Measurements from ENCODE around the gene RNF146.

The RNF146 gene

DNA sequence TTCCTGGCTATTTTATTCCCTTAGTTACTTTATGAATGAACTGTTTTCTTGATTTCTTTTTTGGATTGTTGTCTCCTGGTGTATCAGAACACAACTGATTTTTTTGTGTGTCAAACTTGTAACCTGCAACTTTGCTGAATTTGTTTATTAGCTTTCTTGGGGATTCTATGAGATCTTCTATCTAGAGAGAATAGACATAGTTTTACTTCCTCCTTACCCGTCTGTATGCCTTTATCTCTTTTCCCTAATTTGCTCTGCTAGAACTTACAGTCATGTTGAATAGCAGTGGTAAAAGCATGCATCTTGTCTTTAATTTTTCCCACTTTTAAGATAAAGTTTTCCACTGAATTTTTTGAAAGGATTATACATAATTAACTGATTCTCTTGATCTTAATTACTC lies 13.2 kb downstream of the RNF146 start:
- Histone ChIP-seq H3K4me3 (ENCODE audit: low read depth in 1 of 5, low read length in 5 of 5) (no peak overlapping the region), H3K36me3 (ENCODE audit: control insufficient read depth in 5 of 5, insufficient read depth in 5 of 5, low read length in 5 of 5) (peaks cover 14 to 29% (median 26%) of the 10 kb centered on the region in 5 donors), H3K4me1 (ENCODE audit: control insufficient read depth in 5 of 5, insufficient read depth in 5 of 5, low read length in 5 of 5) (peaks cover 0 to 9% (median 8%) of the 10 kb centered on the region in 5 donors), H3K27me3 (ENCODE audit: control insufficient read depth in 5 of 5, insufficient read depth in 4 of 5, low read length in 5 of 5) (no peaks in the 10 kb centered on the region), H3K9ac (ENCODE audit: low read length in 5 of 5) (no peak overlapping the region), H3K27ac (ENCODE audit: low read depth, low read length) (no peak overlapping the region), H3K9me3 (ENCODE audit: control insufficient read depth in 5 of 5, low read length in 5 of 5) (no peaks in the 10 kb centered on the region)

DNA sequence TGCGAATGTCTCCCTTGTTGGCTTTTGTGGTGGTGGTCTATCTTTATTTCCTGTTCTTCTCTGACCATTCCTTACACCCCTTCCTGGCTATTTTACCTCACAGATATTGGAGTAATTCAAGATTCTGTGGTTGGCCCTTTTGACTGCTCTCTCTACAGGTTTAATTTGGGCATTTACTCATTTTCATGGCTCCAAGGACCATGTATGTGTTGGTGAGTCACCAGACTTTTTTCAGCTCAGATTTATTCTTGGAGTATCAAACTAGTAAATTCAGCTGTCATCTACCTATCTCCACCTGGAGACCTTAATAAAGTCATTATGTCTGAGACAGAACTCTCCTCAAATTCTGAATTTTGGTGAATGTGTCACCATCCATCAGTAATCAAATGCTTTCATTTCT lies 15.5 kb downstream of the RNF146 start:
- no peaks in the 10 kb centered on the region for H3K9me3 ChIP-seq (ENCODE audit: control insufficient read depth in 5 of 5, low read length in 5 of 5)
- no peak overlapping the region for H3K4me3 ChIP-seq (ENCODE audit: low read depth in 1 of 5, low read length in 5 of 5)
- peaks cover 27 to 50% (median 41%) of the 10 kb centered on the region in 5 donors for H3K36me3 ChIP-seq (ENCODE audit: control insufficient read depth in 5 of 5, insufficient read depth in 5 of 5, low read length in 5 of 5)
- peaks cover 0 to 9% (median 6%) of the 10 kb centered on the region in 5 donors for H3K4me1 ChIP-seq (ENCODE audit: control insufficient read depth in 5 of 5, insufficient read depth in 5 of 5, low read length in 5 of 5)
- no peak overlapping the region for H3K27ac ChIP-seq (ENCODE audit: low read depth, low read length)
- H3K27me3 ChIP-seq (ENCODE audit: control insufficient read depth in 5 of 5, insufficient read depth in 4 of 5, low read length in 5 of 5): no peaks in the 10 kb centered on the region
- H3K9ac ChIP-seq (ENCODE audit: low read length in 5 of 5): no peak overlapping the region

DNA sequence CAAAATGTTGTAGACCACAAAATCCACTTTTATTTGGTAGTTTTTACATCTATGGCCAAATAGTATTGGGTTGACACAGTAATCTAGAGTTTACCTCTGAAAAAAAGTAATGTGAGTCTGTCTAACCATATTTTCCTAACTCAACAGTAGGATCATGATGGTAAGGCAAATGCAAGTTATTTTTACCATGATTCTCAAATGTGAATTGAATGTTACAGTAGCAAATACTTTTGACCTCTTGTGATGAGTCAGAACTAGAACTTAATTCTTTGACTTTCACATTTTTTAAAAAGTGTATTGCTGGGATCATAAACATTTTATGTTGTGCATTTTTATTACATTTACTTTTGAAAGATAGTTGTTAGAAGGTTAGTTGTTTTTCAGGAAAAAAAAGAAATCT lies 22.0 kb downstream of the RNF146 start:
- Histone ChIP-seq H3K4me3 (ENCODE audit: low read depth in 1 of 5, low read length in 5 of 5) (no peak overlapping the region), H3K27ac (ENCODE audit: low read depth, low read length) (peak overlapping the region; percentile 45), H3K36me3 (ENCODE audit: control insufficient read depth in 5 of 5, insufficient read depth in 5 of 5, low read length in 5 of 5) (peaks cover 16 to 36% (median 23%) of the 10 kb centered on the region in 5 donors), H3K4me1 (ENCODE audit: control insufficient read depth in 5 of 5, insufficient read depth in 5 of 5, low read length in 5 of 5) (peaks cover 0 to 14% (median 8%) of the 10 kb centered on the region in 5 donors), H3K27me3 (ENCODE audit: control insufficient read depth in 5 of 5, insufficient read depth in 4 of 5, low read length in 5 of 5) (no peaks in the 10 kb centered on the region), H3K9ac (ENCODE audit: low read length in 5 of 5) (no peak overlapping the region), H3K9me3 (ENCODE audit: control insufficient read depth in 5 of 5, low read length in 5 of 5) (no peaks in the 10 kb centered on the region)

GRCh38 chr6:127289934-127290333 lies 23.3 kb downstream of the RNF146 start:
- no peak overlapping the region for H3K9ac ChIP-seq (ENCODE audit: low read length in 5 of 5)
- H3K36me3 ChIP-seq (ENCODE audit: control insufficient read depth in 5 of 5, insufficient read depth in 5 of 5, low read length in 5 of 5): peaks cover 12 to 37% (median 20%) of the 10 kb centered on the region in 5 donors
- peak overlapping the region; percentile 45 for H3K27ac ChIP-seq (ENCODE audit: low read depth, low read length)
- H3K27me3 ChIP-seq (ENCODE audit: control insufficient read depth in 5 of 5, insufficient read depth in 4 of 5, low read length in 5 of 5): no peaks in the 10 kb centered on the region
- no peaks in the 10 kb centered on the region for H3K9me3 ChIP-seq (ENCODE audit: control insufficient read depth in 5 of 5, low read length in 5 of 5)
- no peak overlapping the region for H3K4me3 ChIP-seq (ENCODE audit: low read depth in 1 of 5, low read length in 5 of 5)
- H3K4me1 ChIP-seq (ENCODE audit: control insufficient read depth in 5 of 5, insufficient read depth in 5 of 5, low read length in 5 of 5): peaks cover 0 to 14% (median 8%) of the 10 kb centered on the region in 5 donors

- Histone ChIP-seq H3K9me3 (ENCODE audit: control insufficient read depth in 5 of 5, low read length in 5 of 5) (no peaks in the 10 kb centered on the region), H3K4me3 (ENCODE audit: low read depth in 1 of 5, low read length in 5 of 5) (no peak overlapping the region), H3K27me3 (ENCODE audit: control insufficient read depth in 5 of 5, insufficient read depth in 4 of 5, low read length in 5 of 5) (no peaks in the 10 kb centered on the region), H3K27ac (ENCODE audit: low read depth, low read length) (peak overlapping the region; percentile 45), H3K36me3 (ENCODE audit: control insufficient read depth in 5 of 5, insufficient read depth in 5 of 5, low read length in 5 of 5) (peaks cover 12 to 37% (median 20%) of the 10 kb centered on the region in 5 donors), H3K4me1 (ENCODE audit: control insufficient read depth in 5 of 5, insufficient read depth in 5 of 5, low read length in 5 of 5) (peaks cover 0 to 14% (median 8%) of the 10 kb centered on the region in 5 donors), H3K9ac (ENCODE audit: low read length in 5 of 5) (peak overlapping the region in 1 of 5 donors; percentile 7)
Measured at GRCh38 chr6:127290391-127291265, 24.0 kb downstream of the RNF146 start.

- no peaks in the 10 kb centered on the region for H3K27me3 ChIP-seq (ENCODE audit: control insufficient read depth in 5 of 5, insufficient read depth in 4 of 5, low read length in 5 of 5)
- H3K36me3 ChIP-seq (ENCODE audit: control insufficient read depth in 5 of 5, insufficient read depth in 5 of 5, low read length in 5 of 5): peaks cover 12 to 36% (median 14%) of the 10 kb centered on the region in 5 donors
- peak overlapping the region; percentile 45 for H3K27ac ChIP-seq (ENCODE audit: low read depth, low read length)
- H3K4me3 ChIP-seq (ENCODE audit: low read depth in 1 of 5, low read length in 5 of 5): no peak overlapping the region
- peaks cover 0 to 14% (median 8%) of the 10 kb centered on the region in 5 donors for H3K4me1 ChIP-seq (ENCODE audit: control insufficient read depth in 5 of 5, insufficient read depth in 5 of 5, low read length in 5 of 5)
- H3K9me3 ChIP-seq (ENCODE audit: control insufficient read depth in 5 of 5, low read length in 5 of 5): no peaks in the 10 kb centered on the region
- peak overlapping the region in 1 of 5 donors; percentile 2 for H3K9ac ChIP-seq (ENCODE audit: low read length in 5 of 5)
Measured at GRCh38 chr6:127291495-127291894, 24.8 kb downstream of the RNF146 start.

GRCh38 chr6:127297502-127298070 lies 30.9 kb downstream of the RNF146 start:
- H3K27me3 ChIP-seq (ENCODE audit: control insufficient read depth in 5 of 5, insufficient read depth in 4 of 5, low read length in 5 of 5): no peaks in the 10 kb centered on the region
- H3K4me3 ChIP-seq (ENCODE audit: low read depth in 1 of 5, low read length in 5 of 5): no peak overlapping the region
- H3K36me3 ChIP-seq (ENCODE audit: control insufficient read depth in 5 of 5, insufficient read depth in 5 of 5, low read length in 5 of 5): peaks cover 0 to 10% (median 3%) of the 10 kb centered on the region in 5 donors
- H3K27ac ChIP-seq (ENCODE audit: low read depth, low read length): no peak overlapping the region
- no peak overlapping the region for H3K9ac ChIP-seq (ENCODE audit: low read length in 5 of 5)
- no peaks in the 10 kb centered on the region for H3K9me3 ChIP-seq (ENCODE audit: control insufficient read depth in 5 of 5, low read length in 5 of 5)
- H3K4me1 ChIP-seq (ENCODE audit: control insufficient read depth in 5 of 5, insufficient read depth in 5 of 5, low read length in 5 of 5): peaks cover 0 to 10% (median 0%) of the 10 kb centered on the region in 5 donors

DNA sequence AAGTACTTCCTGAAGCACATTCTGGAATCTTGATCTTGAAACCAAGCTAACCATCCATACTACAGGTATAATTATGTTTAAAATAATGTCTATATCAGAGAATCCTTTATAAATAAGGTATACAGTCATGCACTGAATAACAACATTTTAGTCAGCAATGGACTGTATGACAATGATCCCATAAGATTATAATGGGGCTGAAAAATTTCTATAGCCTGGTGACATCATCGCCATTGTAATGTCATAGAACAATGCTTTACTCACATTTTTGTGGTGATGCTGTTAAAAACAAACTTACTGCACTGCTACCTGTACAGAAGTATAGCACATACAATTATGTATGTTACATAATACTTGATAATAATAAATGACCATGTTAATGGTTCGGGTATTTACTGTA lies 31.8 kb downstream of the RNF146 start:
- no peaks in the 10 kb centered on the region for H3K9me3 ChIP-seq (ENCODE audit: control insufficient read depth in 5 of 5, low read length in 5 of 5)
- no peak overlapping the region for H3K4me3 ChIP-seq (ENCODE audit: low read depth in 1 of 5, low read length in 5 of 5)
- peaks cover 0 to 10% (median 3%) of the 10 kb centered on the region in 5 donors for H3K36me3 ChIP-seq (ENCODE audit: control insufficient read depth in 5 of 5, insufficient read depth in 5 of 5, low read length in 5 of 5)
- H3K27me3 ChIP-seq (ENCODE audit: control insufficient read depth in 5 of 5, insufficient read depth in 4 of 5, low read length in 5 of 5): no peaks in the 10 kb centered on the region
- no peak overlapping the region for H3K27ac ChIP-seq (ENCODE audit: low read depth, low read length)
- H3K9ac ChIP-seq (ENCODE audit: low read length in 5 of 5): no peak overlapping the region
- H3K4me1 ChIP-seq (ENCODE audit: control insufficient read depth in 5 of 5, insufficient read depth in 5 of 5, low read length in 5 of 5): peaks cover 0 to 10% (median 4%) of the 10 kb centered on the region in 5 donors

DNA sequence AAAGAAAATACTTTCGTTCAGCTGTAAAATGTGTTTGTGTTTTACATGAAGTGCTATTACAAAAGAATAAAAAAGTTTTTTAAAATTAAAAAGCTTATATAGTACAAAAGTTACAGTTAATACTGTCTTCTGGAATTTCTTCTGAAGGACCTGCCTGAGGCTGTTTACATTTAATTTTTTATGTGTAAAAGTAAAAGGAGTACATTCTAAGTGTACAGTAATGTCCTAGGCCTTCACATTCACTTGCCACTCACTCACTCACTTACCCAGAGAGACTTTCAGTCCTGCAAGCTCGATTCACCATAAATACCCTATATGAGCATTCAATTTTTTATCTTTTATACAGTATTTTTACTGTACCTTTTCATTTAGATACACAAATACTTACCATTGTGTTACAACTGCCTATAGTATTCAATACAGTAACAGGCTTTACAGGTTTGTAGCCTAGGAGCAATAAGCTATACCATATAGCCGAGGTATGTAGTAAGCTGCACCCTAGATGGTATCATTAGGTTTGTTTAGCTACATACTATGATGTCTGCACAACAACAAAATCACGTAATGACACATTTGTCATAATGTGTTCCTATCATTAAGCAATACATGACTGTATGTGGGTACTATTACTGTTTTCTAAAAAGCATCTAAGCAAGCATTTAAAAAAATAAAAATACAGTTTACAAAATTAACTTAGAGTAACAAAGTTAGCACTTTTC lies 33.0 kb downstream of the RNF146 start:
- Histone ChIP-seq H3K4me3 (ENCODE audit: low read depth in 1 of 5, low read length in 5 of 5) (no peak overlapping the region), H3K27me3 (ENCODE audit: control insufficient read depth in 5 of 5, insufficient read depth in 4 of 5, low read length in 5 of 5) (no peaks in the 10 kb centered on the region), H3K4me1 (ENCODE audit: control insufficient read depth in 5 of 5, insufficient read depth in 5 of 5, low read length in 5 of 5) (peaks cover 0 to 14% (median 8%) of the 10 kb centered on the region in 5 donors), H3K27ac (ENCODE audit: low read depth, low read length) (no peak overlapping the region), H3K9me3 (ENCODE audit: control insufficient read depth in 5 of 5, low read length in 5 of 5) (no peaks in the 10 kb centered on the region), H3K9ac (ENCODE audit: low read length in 5 of 5) (no peak overlapping the region), H3K36me3 (ENCODE audit: control insufficient read depth in 5 of 5, insufficient read depth in 5 of 5, low read length in 5 of 5) (peaks cover 0 to 7% (median 3%) of the 10 kb centered on the region in 5 donors)

Data from subcutaneous abdominal adipose tissue (tissue), 5 donors.